Omental fat pad (tissue), 4 donors: ENCODE results near the gene STH. TPM values are rescaled to one million over a fixed set of nuclear protein-coding genes. Genes with fewer than 3 reads are reported as not detected.

ENCODE experiments used
- ATAC-seq: fragments of 150-250 bp; one replicate; pipeline ENCODE4 v1.9.1; 2016; ENCODE audit warnings: mild to moderate bottlenecking, moderate library complexity; ENCODE audit not compliant: low FRiP score
- DNase-seq: peaks from one replicate; pipeline ENCODE4 v3.0.0-alpha.2; 2019; ENCODE audit warnings: low spot score
- CTCF ChIP-seq, 3 donors: fragments of 450-650 bp; IDR thresholded peaks; one replicate each; pipeline ENCODE4 v1.5.1; 2016 to 2017; ENCODE audit warnings: antibody characterized with exemption in 3 of 3, mild to moderate bottlenecking in 3 of 3, moderate library complexity in 2 of 3
- total RNA-seq, 4 donors: library from RNA; depleted of rRNA; stranded (reverse); fragments of >200 nt; gene quantifications; one replicate each; pipeline ENCODE4 v1.1.0, GENCODE V29; 2016

STH gene
- total RNA-seq, 4 donors from 2014 or later: not detected

- no peak for ATAC-seq
- no peak for TF ChIP-seq CTCF (IDR thresholded peaks at IDR 0.05)
Measured at GRCh38 chr17:46030752-46031151, 31.7 kb downstream of the STH start.

DNA sequence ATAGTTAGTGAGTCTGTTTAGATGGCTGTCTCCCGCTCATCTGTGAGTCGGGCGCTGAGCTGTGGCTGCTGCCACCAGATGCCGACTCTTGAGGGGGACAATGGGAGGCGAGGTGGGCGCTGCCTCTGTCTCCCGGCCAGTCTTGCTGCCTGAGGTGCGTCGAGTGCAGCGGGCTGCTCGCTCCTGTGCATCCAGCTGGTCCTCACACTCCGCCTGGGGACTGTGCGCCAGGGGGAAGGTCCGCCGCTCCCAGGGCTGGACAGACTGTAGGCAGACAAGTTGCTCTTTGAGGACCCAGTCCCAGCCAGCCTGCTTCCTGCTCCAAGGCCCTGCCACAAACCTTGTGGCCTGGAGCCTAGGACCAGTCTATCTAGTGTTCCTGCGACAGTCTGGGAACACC, 32.4 kb downstream of the STH start:
- no peak for TF ChIP-seq CTCF (IDR thresholded peaks at IDR 0.05)
- ATAC-seq (no peak), DNase-seq (no peak)

More at GRCh38 chr17:46030752-46031151, 31.7 kb downstream of the STH start:
- DNase-seq: no peak

DNA sequence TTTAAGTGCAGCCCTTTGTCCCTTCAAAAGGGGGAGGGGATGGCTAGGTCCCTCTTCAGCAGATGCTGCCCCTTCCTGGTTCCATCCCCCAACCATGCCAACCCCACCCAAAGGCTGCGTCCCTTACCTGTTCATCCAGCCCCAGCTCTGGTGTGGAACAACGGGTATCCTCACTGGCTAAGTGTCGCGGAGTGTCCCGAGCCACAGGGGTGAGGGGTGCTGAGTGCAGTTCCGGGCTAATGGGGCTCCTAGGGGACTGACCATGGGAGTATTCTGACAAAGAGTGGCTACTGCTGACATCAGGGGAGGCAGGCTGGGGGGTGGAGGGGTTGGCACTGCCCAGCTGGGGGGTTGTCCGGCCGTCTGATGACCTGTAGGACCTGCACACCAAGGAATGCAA, 32.9 kb downstream of the STH start:
- ATAC-seq (no peak), DNase-seq (no peak)
- TF ChIP-seq CTCF (IDR thresholded peaks at IDR 0.05): no peak

DNA sequence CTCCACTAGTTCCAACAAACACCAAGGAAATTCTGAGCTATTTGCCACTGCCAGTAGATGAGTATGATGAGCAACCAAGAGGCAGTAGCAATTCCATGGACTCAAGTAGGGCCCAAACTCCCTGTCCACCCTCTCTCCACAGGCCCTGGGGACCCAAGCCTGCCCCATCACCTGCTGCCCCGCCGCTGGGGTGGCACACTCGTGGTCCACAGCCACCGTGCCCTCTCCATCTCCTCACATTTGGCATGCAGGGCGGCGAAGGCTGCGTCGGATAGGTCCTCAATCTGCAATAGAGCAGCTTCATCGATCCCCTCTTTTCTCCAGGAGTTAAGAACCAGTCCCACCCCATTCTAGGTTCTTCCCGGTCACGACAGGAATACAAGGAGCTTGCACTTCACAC, 33.9 kb downstream of the STH start:
- DNase-seq (no peak), ATAC-seq (no peak)
- TF ChIP-seq CTCF (IDR thresholded peaks at IDR 0.05): no peak

GRCh38 chr17:46033392-46033791, 34.3 kb downstream of the STH start:
- no peak for ATAC-seq
- no peak for TF ChIP-seq CTCF (IDR thresholded peaks at IDR 0.05)
- DNase-seq: no peak

GRCh38 chr17:46035112-46035818, 36.2 kb downstream of the STH start:
- no peak for DNase-seq
- no peak for ATAC-seq
- TF ChIP-seq CTCF (IDR thresholded peaks at IDR 0.05): no peak

- DNase-seq: no peak
- TF ChIP-seq CTCF (IDR thresholded peaks at IDR 0.05): no peak
Measured at GRCh38 chr17:46036491-46036890, 37.4 kb downstream of the STH start.

More at GRCh38 chr17:46036491-46036890, 37.4 kb downstream of the STH start:
- ATAC-seq: no peak
